DND-41 (cell line): ENCODE data around the gene ASCL2.

ENCODE experiments used
- CTCF ChIP-seq: IDR thresholded peaks from 2 replicates; pipeline ENCODE4 v1.5.1; 2012; ENCODE audit warnings: borderline replicate concordance, low read length, moderate library complexity, mild to moderate bottlenecking; ENCODE audit not compliant: poor library complexity, severe bottlenecking; ENCODE audit errors: extremely low read depth
- EZH2 ChIP-seq: IDR thresholded peaks from 3 replicates; pipeline ENCODE4 v1.6.1; 2012; ENCODE audit warnings: borderline replicate concordance, low read depth, mild to moderate bottlenecking, moderate library complexity, low read length, inconsistent platforms; ENCODE audit not compliant: severe bottlenecking

- TF ChIP-seq CTCF: no peak
- TF ChIP-seq EZH2: no peak
These were observed 20.0 kb upstream of the ASCL2 start for GRCh38 chr11:2290351-2290841.
